Fibroblast of skin of back (primary cell): ENCODE measurements around the gene OR10Z1. TPM values are rescaled to one million over a fixed set of nuclear protein-coding genes. Genes with fewer than 3 reads are reported as not detected.

Experiments
- DNase-seq: peaks from one replicate; pipeline ENCODE4 v3.0.0-alpha.2; 2013
- polyA plus RNA-seq, 2 experiments: library from polyadenylated mRNA; unstranded; fragments of 120-200 nt; gene quantifications; one replicate each; pipeline ENCODE4 v1.2.1, GENCODE V29; 2013; ENCODE audit not compliant: insufficient read length in 2 of 2

OR10Z1 gene
- not detected for polyA plus RNA-seq (2013, experiment 1 of 2; ENCODE audit: insufficient read length)
- not detected for polyA plus RNA-seq (2013, experiment 2 of 2; ENCODE audit: insufficient read length)

- no peak for DNase-seq
Observed at GRCh38 chr1:158604968-158605367, at the start of gene OR10Z1. Gene OR10Z1, plus strand, starts transcription at chr1:158605268. Its CDS starts 1,171 bp downstream, at chr1:158606439.

- no peak for DNase-seq
Observed at GRCh38 chr1:158559696-158560095, 45.4 kb upstream of the OR10Z1 start.

- no peak for DNase-seq
Observed at GRCh38 chr1:158563853-158564252, 41.2 kb upstream of the OR10Z1 start.

GRCh38 chr1:158564608-158565007, 40.5 kb upstream of the OR10Z1 start:
- no peak for DNase-seq

GRCh38 chr1:158570480-158570879, 34.6 kb upstream of the OR10Z1 start, which contains the start of gene OR6P1:
Gene OR6P1, minus strand, starts transcription at chr1:158570580. Its CDS starts 6,976 bp downstream, at chr1:158563604.
- DNase-seq: no peak

- DNase-seq: no peak
Observed at GRCh38 chr1:158572226-158572625, 32.8 kb upstream of the OR10Z1 start.

GRCh38 chr1:158577561-158577960, 27.5 kb upstream of the OR10Z1 start:
- DNase-seq: no peak

- DNase-seq: no peak
Observed at GRCh38 chr1:158579733-158580132, 25.3 kb upstream of the OR10Z1 start, which contains the start of gene OR10X1. Gene OR10X1, minus strand, starts transcription at chr1:158579899. Its CDS starts 0 bp downstream, at chr1:158579899.

- no peak for DNase-seq
Observed at GRCh38 chr1:158583962-158584361, 21.1 kb upstream of the OR10Z1 start.

GRCh38 chr1:158586942-158587341, 18.1 kb upstream of the OR10Z1 start:
- no peak for DNase-seq

GRCh38 chr1:158600735-158601134, 4.3 kb upstream of the OR10Z1 start:
- no peak for DNase-seq

GRCh38 chr1:158607296-158607695, 2.2 kb downstream of the OR10Z1 start:
- no peak for DNase-seq

GRCh38 chr1:158611916-158612315, 6.8 kb downstream of the OR10Z1 start:
- DNase-seq: no peak

GRCh38 chr1:158613764-158614163, 8.7 kb downstream of the OR10Z1 start:
- DNase-seq: no peak

- DNase-seq: no peak
Observed at GRCh38 chr1:158638146-158638545, 33.1 kb downstream of the OR10Z1 start.

GRCh38 chr1:158638904-158639303, 33.8 kb downstream of the OR10Z1 start:
- DNase-seq: no peak

GRCh38 chr1:158644449-158644848, 39.4 kb downstream of the OR10Z1 start:
- DNase-seq: no peak

- no peak for DNase-seq
Observed at GRCh38 chr1:158646465-158646864, 41.4 kb downstream of the OR10Z1 start.

GRCh38 chr1:158649052-158649451, 44.0 kb downstream of the OR10Z1 start:
- DNase-seq: no peak

- no peak for DNase-seq
Observed at GRCh38 chr1:158652721-158653334, 47.8 kb downstream of the OR10Z1 start.

- DNase-seq: no peak
Observed at GRCh38 chr1:158654086-158654485, 49.0 kb downstream of the OR10Z1 start.

- DNase-seq: no peak
Observed at GRCh38 chr1:158654571-158654970, 49.5 kb downstream of the OR10Z1 start.
